C4-2B (cell line): ENCODE measurements around the gene CSMD2.

Source experiments
- CTCF ChIP-seq: fragments of 450-650 bp; conservative IDR thresholded peaks from 2 replicates; pipeline ENCODE4 v1.5.1; 2017; ENCODE audit warnings: mild to moderate bottlenecking
- ZFX ChIP-seq: fragments of 450-650 bp; IDR thresholded peaks from 2 replicates; pipeline ENCODE4 v1.6.1; 2017

GRCh38 chr1:33828654-33829053, 336.4 kb downstream of the CSMD2 start:
- TF ChIP-seq CTCF (no peak), ZFX (no peak)
